Measurements from ENCODE around the gene SAT1.

SAT1 gene

DNA sequence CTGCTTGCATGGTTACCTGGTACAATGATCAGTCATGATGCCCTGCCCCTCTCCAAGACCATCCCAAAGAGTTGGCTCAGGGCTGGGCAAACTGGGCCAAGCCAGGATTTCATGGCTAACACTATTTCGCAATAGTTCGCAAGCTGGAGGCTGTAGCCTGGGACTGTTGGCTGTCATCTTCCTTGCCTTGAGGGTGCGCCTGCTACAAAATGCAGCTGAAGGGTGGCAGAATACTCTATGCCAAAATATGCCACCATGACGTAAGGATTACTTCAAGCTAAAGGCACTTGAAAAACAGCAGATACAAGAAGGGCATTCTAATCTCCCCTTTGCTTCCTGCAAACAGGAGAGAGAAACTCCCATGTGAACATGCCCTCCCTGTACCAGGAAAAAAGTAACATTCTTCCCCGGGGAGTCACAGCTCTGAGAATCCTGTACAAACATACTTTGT is 21.0 kb downstream of the SAT1 start:
- Histone ChIP-seq H3K27ac (ENCODE audit: insufficient read depth, low read length, poor library complexity, severe bottlenecking) (no peak overlapping the region), H3K36me3 (ENCODE audit: control insufficient read depth, insufficient read depth, low read length) (no peaks in the 10 kb centered on the region), H3K27me3 (replicated peaks; ENCODE audit: control insufficient read depth, insufficient read depth, low read length, poor library complexity, severe bottlenecking) (no peaks in the 10 kb centered on the region), H3K4me1 (ENCODE audit: control insufficient read depth, insufficient read depth, low read length, poor library complexity, severe bottlenecking) (no peaks in the 10 kb centered on the region), H3K9me3 (ENCODE audit: control insufficient read depth, low read length) (no peaks in the 10 kb centered on the region), H3K4me3 (ENCODE audit: insufficient read depth, low read depth, low read length, poor library complexity, severe bottlenecking) (no peak overlapping the region)
- no peak for DNase-seq

DNA sequence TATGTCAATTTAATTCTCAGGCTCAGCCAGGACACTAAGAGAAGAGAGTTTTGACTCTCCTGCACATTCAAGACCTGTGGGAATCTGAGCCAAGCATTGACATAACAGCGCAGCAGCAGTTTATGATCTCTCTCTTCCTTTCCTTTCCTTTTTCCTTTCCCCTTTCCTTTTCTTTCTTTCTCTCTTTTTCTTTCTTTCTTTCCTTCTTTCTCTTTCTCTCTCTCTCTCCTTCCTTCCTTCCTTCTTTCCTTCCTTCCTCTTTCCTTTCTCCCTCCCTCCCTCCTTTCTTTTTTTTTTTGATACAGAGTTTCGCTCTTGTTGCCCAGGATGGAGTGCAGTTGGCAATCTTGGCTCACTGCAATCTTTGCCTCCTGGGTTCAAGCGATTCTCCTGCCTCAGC is 21.6 kb downstream of the SAT1 start:
- no peak for DNase-seq
- no peaks in the 10 kb centered on the region for H3K9me3 ChIP-seq (ENCODE audit: control insufficient read depth, low read length)
- H3K4me3 ChIP-seq (ENCODE audit: insufficient read depth, low read depth, low read length, poor library complexity, severe bottlenecking) = no peak overlapping the region
- no peaks in the 10 kb centered on the region for H3K27me3 ChIP-seq (replicated peaks; ENCODE audit: control insufficient read depth, insufficient read depth, low read length, poor library complexity, severe bottlenecking)
- H3K4me1 ChIP-seq (ENCODE audit: control insufficient read depth, insufficient read depth, low read length, poor library complexity, severe bottlenecking) = no peaks in the 10 kb centered on the region
- H3K27ac ChIP-seq (ENCODE audit: insufficient read depth, low read length, poor library complexity, severe bottlenecking) = no peak overlapping the region
- no peaks in the 10 kb centered on the region for H3K36me3 ChIP-seq (ENCODE audit: control insufficient read depth, insufficient read depth, low read length)

DNA sequence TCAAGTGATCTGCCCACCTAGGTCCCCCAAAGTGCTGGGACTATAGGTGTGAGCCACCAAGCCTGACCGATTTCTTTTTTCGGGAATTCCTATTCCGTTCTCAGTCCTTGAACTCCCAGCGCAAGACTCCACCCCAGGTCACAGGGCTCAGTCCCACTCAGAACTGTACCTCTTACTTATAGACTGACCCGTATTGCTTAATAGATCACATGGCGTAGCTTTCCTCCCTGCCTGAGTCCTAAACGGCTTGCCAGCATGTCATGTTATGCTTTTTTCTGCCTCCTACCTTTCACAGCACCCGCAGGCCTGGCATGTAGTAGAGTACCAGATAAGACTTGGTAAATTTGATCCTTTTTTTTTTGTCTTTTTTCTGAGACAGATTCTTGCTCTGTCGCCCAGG is 22.4 kb downstream of the SAT1 start:
- Histone ChIP-seq H3K4me1 (ENCODE audit: control insufficient read depth, insufficient read depth, low read length, poor library complexity, severe bottlenecking) (no peaks in the 10 kb centered on the region), H3K27me3 (replicated peaks; ENCODE audit: control insufficient read depth, insufficient read depth, low read length, poor library complexity, severe bottlenecking) (no peaks in the 10 kb centered on the region), H3K36me3 (ENCODE audit: control insufficient read depth, insufficient read depth, low read length) (no peaks in the 10 kb centered on the region), H3K27ac (ENCODE audit: insufficient read depth, low read length, poor library complexity, severe bottlenecking) (no peak overlapping the region), H3K9me3 (ENCODE audit: control insufficient read depth, low read length) (no peaks in the 10 kb centered on the region), H3K4me3 (ENCODE audit: insufficient read depth, low read depth, low read length, poor library complexity, severe bottlenecking) (no peak overlapping the region)
- no peak for DNase-seq

GRCh38 chrX:23810279-23810678 is 27.3 kb downstream of the SAT1 start:
- Histone ChIP-seq H3K4me1 (ENCODE audit: control insufficient read depth, insufficient read depth, low read length, poor library complexity, severe bottlenecking) (no peaks in the 10 kb centered on the region), H3K9me3 (ENCODE audit: control insufficient read depth, low read length) (no peaks in the 10 kb centered on the region), H3K27ac (ENCODE audit: insufficient read depth, low read length, poor library complexity, severe bottlenecking) (no peak overlapping the region), H3K36me3 (ENCODE audit: control insufficient read depth, insufficient read depth, low read length) (no peaks in the 10 kb centered on the region), H3K4me3 (ENCODE audit: insufficient read depth, low read depth, low read length, poor library complexity, severe bottlenecking) (no peak overlapping the region), H3K27me3 (replicated peaks; ENCODE audit: control insufficient read depth, insufficient read depth, low read length, poor library complexity, severe bottlenecking) (no peaks in the 10 kb centered on the region)
- DNase-seq = no peak

GRCh38 chrX:23811108-23811651 is 28.2 kb downstream of the SAT1 start:
- no peaks in the 10 kb centered on the region for H3K27me3 ChIP-seq (replicated peaks; ENCODE audit: control insufficient read depth, insufficient read depth, low read length, poor library complexity, severe bottlenecking)
- no peak overlapping the region for H3K27ac ChIP-seq (ENCODE audit: insufficient read depth, low read length, poor library complexity, severe bottlenecking)
- no peaks in the 10 kb centered on the region for H3K36me3 ChIP-seq (ENCODE audit: control insufficient read depth, insufficient read depth, low read length)
- H3K9me3 ChIP-seq (ENCODE audit: control insufficient read depth, low read length) = no peaks in the 10 kb centered on the region
- H3K4me1 ChIP-seq (ENCODE audit: control insufficient read depth, insufficient read depth, low read length, poor library complexity, severe bottlenecking) = no peaks in the 10 kb centered on the region
- H3K4me3 ChIP-seq (ENCODE audit: insufficient read depth, low read depth, low read length, poor library complexity, severe bottlenecking) = no peak overlapping the region
- DNase-seq = no peak

GRCh38 chrX:23811656-23812055 is 28.7 kb downstream of the SAT1 start:
- H3K9me3 ChIP-seq (ENCODE audit: control insufficient read depth, low read length) = no peaks in the 10 kb centered on the region

GRCh38 chrX:23813808-23814207 is 30.8 kb downstream of the SAT1 start:
- Histone ChIP-seq H3K4me3 (ENCODE audit: insufficient read depth, low read depth, low read length, poor library complexity, severe bottlenecking) (no peak overlapping the region), H3K27ac (ENCODE audit: insufficient read depth, low read length, poor library complexity, severe bottlenecking) (no peak overlapping the region), H3K36me3 (ENCODE audit: control insufficient read depth, insufficient read depth, low read length) (no peaks in the 10 kb centered on the region), H3K27me3 (replicated peaks; ENCODE audit: control insufficient read depth, insufficient read depth, low read length, poor library complexity, severe bottlenecking) (no peaks in the 10 kb centered on the region), H3K4me1 (ENCODE audit: control insufficient read depth, insufficient read depth, low read length, poor library complexity, severe bottlenecking) (no peaks in the 10 kb centered on the region), H3K9me3 (ENCODE audit: control insufficient read depth, low read length) (no peaks in the 10 kb centered on the region)
- no peak for DNase-seq

More at GRCh38 chrX:23811656-23812055, 28.7 kb downstream of the SAT1 start:
- no peak for DNase-seq
- Histone ChIP-seq H3K4me3 (ENCODE audit: insufficient read depth, low read depth, low read length, poor library complexity, severe bottlenecking) (no peak overlapping the region), H3K36me3 (ENCODE audit: control insufficient read depth, insufficient read depth, low read length) (no peaks in the 10 kb centered on the region), H3K4me1 (ENCODE audit: control insufficient read depth, insufficient read depth, low read length, poor library complexity, severe bottlenecking) (no peaks in the 10 kb centered on the region), H3K27me3 (replicated peaks; ENCODE audit: control insufficient read depth, insufficient read depth, low read length, poor library complexity, severe bottlenecking) (no peaks in the 10 kb centered on the region), H3K27ac (ENCODE audit: insufficient read depth, low read length, poor library complexity, severe bottlenecking) (no peak overlapping the region)

- DNase-seq = no peak
- Histone ChIP-seq H3K4me1 (ENCODE audit: control insufficient read depth, insufficient read depth, low read length, poor library complexity, severe bottlenecking) (no peaks in the 10 kb centered on the region), H3K4me3 (ENCODE audit: insufficient read depth, low read depth, low read length, poor library complexity, severe bottlenecking) (no peak overlapping the region), H3K36me3 (ENCODE audit: control insufficient read depth, insufficient read depth, low read length) (no peaks in the 10 kb centered on the region), H3K9me3 (ENCODE audit: control insufficient read depth, low read length) (no peaks in the 10 kb centered on the region), H3K27ac (ENCODE audit: insufficient read depth, low read length, poor library complexity, severe bottlenecking) (no peak overlapping the region), H3K27me3 (replicated peaks; ENCODE audit: control insufficient read depth, insufficient read depth, low read length, poor library complexity, severe bottlenecking) (no peaks in the 10 kb centered on the region)
Measured at GRCh38 chrX:23815376-23815775, 32.4 kb downstream of the SAT1 start.

DNA sequence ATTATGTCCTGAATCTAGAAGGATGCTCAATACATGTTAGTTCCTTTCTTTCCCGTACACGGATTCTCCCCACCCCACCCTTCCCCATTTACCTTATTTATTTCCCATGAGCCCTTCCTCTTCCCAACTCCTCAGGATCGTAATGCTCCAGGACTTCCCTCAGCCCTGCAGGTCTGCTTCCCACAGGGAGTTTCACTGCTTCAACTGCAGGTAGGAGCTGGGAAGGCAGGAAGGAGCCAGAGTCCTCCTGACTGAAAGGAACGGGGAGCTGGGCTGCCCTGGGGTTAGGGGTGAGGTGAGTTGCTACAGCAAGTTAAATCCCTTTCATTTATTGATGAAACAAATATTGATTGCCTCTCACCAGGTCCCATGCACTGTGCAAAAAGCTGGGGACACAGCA is 33.2 kb downstream of the SAT1 start:
- no peak overlapping the region for H3K4me3 ChIP-seq (ENCODE audit: insufficient read depth, low read depth, low read length, poor library complexity, severe bottlenecking)
- no peaks in the 10 kb centered on the region for H3K4me1 ChIP-seq (ENCODE audit: control insufficient read depth, insufficient read depth, low read length, poor library complexity, severe bottlenecking)
- no peak for DNase-seq
- H3K27me3 ChIP-seq (replicated peaks; ENCODE audit: control insufficient read depth, insufficient read depth, low read length, poor library complexity, severe bottlenecking) = no peaks in the 10 kb centered on the region
- no peaks in the 10 kb centered on the region for H3K36me3 ChIP-seq (ENCODE audit: control insufficient read depth, insufficient read depth, low read length)
- H3K27ac ChIP-seq (ENCODE audit: insufficient read depth, low read length, poor library complexity, severe bottlenecking) = no peak overlapping the region
- H3K9me3 ChIP-seq (ENCODE audit: control insufficient read depth, low read length) = no peaks in the 10 kb centered on the region

DNA sequence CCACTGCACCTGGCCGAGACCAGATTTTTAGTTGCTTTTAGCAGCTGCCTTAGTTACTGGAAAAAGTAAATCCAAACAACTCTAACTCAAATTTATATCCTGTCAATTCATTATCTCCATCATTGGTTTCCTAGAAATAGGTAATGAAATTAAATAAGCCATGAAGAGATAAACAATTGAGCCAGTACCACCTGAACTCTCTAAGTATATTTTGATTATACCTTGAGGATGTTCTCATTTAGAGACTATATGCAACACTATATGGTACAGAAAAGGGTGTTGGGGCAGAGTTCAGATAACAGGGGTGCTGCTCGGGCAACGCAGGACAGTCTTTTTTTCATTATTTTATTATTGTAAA is 35.0 kb downstream of the SAT1 start:
- Histone ChIP-seq H3K27me3 (replicated peaks; ENCODE audit: control insufficient read depth, insufficient read depth, low read length, poor library complexity, severe bottlenecking) (no peaks in the 10 kb centered on the region), H3K27ac (ENCODE audit: insufficient read depth, low read length, poor library complexity, severe bottlenecking) (no peak overlapping the region)
- DNase-seq = no peak

More for the DNA sequence above, 35.0 kb downstream of the SAT1 start:
- Histone ChIP-seq H3K9me3 (ENCODE audit: control insufficient read depth, low read length) (no peaks in the 10 kb centered on the region), H3K4me1 (ENCODE audit: control insufficient read depth, insufficient read depth, low read length, poor library complexity, severe bottlenecking) (no peaks in the 10 kb centered on the region), H3K4me3 (ENCODE audit: insufficient read depth, low read depth, low read length, poor library complexity, severe bottlenecking) (no peak overlapping the region), H3K36me3 (ENCODE audit: control insufficient read depth, insufficient read depth, low read length) (no peaks in the 10 kb centered on the region)
